GM19455 (cell line): Measurements from ENCODE around the gene VRK3.

Source experiments
- ATAC-seq: cut with Tn5 transposase; IDR thresholded peaks from one replicate; pipeline ENCODE4 v1.9.1; 2021; ENCODE audit not compliant: unreplicated experiment

Gene VRK3

DNA sequence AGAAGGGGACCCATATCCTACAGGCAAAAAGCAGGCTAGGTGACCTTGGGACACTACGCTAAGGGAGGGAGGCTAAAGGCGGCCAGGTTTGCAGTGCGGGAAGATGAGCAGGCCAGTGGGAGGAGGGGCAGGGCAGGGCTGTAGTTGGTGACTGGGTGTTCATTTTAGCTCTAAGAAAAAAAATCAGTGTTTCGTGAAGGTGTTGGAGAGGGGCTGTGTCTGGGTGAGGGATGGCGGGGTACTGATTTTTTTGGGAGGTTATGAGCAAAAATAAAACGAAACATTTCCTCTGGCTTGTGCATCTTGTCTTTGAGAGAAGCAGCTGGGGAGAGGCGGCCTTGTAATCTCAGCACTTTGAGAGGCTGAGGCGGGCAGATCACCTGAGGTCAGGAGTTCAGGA, 91.5 kb downstream of the VRK3 start:
- ATAC-seq: no peak

DNA sequence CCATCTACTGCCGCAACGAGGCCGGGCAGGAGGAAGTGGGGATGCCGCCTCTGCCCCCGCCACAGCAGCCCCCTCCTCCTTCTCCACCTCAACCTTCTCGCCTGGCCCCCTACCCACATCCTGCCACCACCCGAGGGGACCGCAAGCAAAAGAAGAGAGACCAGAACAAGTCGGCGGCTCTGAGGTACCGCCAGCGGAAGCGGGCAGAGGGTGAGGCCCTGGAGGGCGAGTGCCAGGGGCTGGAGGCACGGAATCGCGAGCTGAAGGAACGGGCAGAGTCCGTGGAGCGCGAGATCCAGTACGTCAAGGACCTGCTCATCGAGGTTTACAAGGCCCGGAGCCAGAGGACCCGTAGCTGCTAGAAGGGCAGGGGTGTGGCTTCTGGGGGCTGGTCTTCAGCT, 92.4 kb downstream of the VRK3 start:
- ATAC-seq: no peak

GRCh38 chr19:49932041-49932451, 93.1 kb downstream of the VRK3 start:
- no peak for ATAC-seq

DNA sequence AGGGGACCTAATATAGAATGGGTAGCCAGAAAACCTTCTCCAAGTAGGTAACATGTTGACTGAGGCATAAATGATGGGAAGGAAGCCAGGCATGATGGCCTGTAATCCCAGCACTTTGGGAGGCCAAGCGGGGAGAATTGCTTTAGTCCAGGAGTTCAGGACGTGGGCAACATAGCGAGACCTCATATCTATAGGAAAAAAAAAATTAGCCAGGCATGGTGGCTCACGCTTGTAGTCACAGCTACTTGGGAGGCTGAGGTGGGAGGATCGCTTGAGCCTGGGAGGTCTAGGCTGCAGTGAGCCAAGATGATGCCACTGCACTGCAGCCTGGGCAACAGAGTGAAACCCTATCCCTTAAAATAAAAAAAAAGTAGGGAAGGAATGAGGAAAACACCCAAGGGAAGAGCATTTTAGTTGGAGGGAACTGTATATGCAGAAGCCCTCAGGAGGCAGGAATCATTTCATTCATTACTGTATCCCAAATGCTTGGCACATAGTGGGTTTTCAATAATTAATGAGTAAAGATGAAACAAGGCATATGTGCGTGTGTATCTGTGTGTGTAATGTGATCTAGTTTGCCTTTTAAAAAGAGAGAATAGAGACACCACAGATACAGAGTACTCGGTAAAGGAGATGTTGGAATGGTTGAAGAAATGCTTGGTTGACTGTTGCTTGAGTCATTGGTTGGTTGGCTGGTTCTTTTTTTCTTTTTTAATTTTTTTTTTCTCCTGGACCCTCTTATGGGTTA, 93.7 kb downstream of the VRK3 start:
- no peak for ATAC-seq

DNA sequence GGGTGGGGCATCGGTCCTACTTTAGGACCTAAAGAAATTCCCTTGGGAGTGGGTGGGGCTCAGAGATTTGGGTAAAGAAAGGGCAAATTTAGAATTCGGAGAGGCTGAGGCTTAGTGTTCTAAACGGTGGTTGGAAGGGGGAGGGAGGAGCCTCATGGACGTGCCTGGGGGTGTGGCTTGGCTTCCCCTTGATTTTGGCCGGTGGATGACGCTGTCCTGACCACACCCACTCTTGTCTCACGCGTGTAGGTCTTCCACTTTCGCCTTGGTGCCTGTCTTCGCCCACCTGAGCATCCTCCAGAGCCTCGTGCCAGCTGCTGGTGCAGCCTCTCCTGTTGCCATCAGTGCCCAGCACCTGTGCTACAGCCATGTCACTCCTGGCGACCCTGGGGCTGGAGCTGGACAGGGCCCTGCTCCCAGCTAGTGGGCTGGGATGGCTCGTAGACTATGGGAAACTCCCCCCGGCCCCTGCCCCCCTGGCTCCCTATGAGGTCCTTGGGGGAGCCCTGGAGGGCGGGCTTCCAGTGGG, 94.6 kb downstream of the VRK3 start:
- ATAC-seq: no peak

DNA sequence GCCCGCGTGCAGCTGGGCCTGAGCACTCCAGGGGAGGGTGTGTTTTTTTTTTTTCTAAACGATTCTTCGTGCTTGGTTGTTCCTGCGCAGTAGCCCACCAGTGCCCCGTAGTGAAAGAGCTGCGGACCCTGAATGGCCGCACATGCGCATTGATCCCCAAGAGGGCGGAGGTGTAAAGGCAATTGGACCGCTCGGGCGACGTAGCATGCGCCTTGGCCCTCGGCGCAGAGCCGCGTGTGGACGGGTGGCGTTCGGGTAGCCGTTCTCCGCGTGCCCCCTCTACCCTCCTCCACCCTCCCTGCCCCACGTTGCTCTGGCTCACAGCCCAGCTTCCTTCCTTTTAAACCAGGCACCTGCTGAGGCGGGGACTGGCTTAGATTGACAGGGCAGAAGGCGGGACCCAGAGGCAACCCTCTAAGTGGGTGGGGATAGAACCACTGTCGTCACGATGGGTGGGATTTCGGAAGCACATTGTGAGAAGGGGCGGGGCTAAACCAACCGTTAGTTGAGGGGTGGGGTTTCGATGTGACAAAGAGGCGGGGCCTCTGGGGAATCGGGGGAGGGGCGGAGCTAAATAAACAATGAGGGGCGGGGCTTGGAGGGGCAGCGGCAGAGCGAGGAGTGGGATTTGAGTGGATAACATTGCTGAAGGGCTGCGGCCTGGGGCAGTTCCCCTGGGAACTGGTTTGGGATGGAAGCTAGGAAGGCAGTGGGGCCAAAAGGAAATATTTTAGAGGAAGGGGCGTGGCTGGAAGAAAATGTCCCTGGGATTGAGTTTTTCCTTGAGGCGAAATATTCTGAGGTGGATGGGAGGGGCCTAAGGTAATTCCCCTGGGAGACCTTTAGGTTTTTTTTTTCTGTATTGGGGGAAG, 95.3 kb downstream of the VRK3 start:
- peak; percentile 59 for ATAC-seq

- ATAC-seq: peak; percentile 43
Observed at GRCh38 chr19:49929121-49929610, 96.0 kb downstream of the VRK3 start, which contains the start of the genes ATF5 and NUP62. Gene ATF5 (plus strand): TSS chr19:49929205. CDS start chr19:49930851, 1,646 bp downstream. Gene NUP62 (minus strand): TSS chr19:49929504. CDS start chr19:49909807, 19,697 bp downstream.

GRCh38 chr19:49927526-49928264, 97.5 kb downstream of the VRK3 start:
- ATAC-seq: no peak

DNA sequence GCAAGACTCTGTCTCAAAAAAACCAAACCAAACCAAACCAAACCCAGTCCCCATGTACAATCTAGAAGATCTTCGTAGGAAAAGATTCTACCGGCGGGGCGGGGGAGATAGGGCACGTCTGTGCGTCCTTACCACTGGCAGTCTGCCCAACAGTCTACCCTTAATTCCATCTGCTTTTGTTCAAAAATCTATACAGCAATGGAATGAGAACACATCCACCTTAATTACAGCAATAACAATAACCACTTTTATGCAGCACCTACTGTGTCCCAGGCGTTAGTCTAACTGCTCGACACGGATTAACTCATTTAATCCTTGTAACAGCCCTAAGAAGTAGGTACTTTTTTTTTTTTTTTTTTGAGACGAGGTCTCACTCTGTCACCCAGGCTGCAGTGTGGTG, 98.7 kb downstream of the VRK3 start:
- no peak for ATAC-seq
